GM12878 (cell line): ENCODE results near the gene ZNF79. TPM values are rescaled to one million over a fixed set of nuclear protein-coding genes. Genes with fewer than 3 reads are reported as not detected.
A peak's percentile ranks its signal among the peaks of the same experiment; 100 is the strongest.

ENCODE experiments used
- DPF2 ChIP-seq: fragments of 450-650 bp; IDR thresholded peaks from 2 replicates; pipeline ENCODE4 v1.6.1; 2017; ENCODE audit warnings: mild to moderate bottlenecking
- EED ChIP-seq: sonication (generic); IDR thresholded peaks from 2 replicates; pipeline ENCODE4 v1.6.1; 2016; ENCODE audit warnings: antibody characterized with exemption, low read depth
- GATAD2B ChIP-seq: fragments of 450-650 bp; conservative IDR thresholded peaks from 2 replicates; pipeline ENCODE4 v1.6.1; 2017; ENCODE audit warnings: low read depth, mild to moderate bottlenecking, moderate library complexity
- LARP7 ChIP-seq: fragments of 450-650 bp; IDR thresholded peaks from 2 replicates; pipeline ENCODE4 v1.6.1; 2017; ENCODE audit warnings: mild to moderate bottlenecking
- NBN ChIP-seq: fragments of 450-650 bp; IDR thresholded peaks from 2 replicates; pipeline ENCODE4 v1.6.1; 2016
- PAX5 ChIP-seq: IDR thresholded peaks from 2 replicates; pipeline ENCODE4 v1.6.1; 2011; ENCODE audit warnings: low read depth, low read length, borderline replicate concordance
- POLR2A ChIP-seq: IDR thresholded peaks from 2 replicates; pipeline ENCODE4 v1.6.1; 2011; ENCODE audit warnings: low read depth, mild to moderate bottlenecking, low read length
- RAD51 ChIP-seq: fragments of 450-650 bp; IDR thresholded peaks from 2 replicates; pipeline ENCODE4 v1.6.1; 2016; ENCODE audit warnings: moderate library complexity, mild to moderate bottlenecking, inconsistent platforms
- RB1 ChIP-seq: fragments of 450-650 bp; formaldehyde crosslinking; IDR thresholded peaks from 2 replicates; pipeline ENCODE4 v1.6.1; 2017; ENCODE audit warnings: mild to moderate bottlenecking, borderline replicate concordance
- TCF12 ChIP-seq: IDR thresholded peaks from 2 replicates; pipeline ENCODE4 v1.6.1; 2011; ENCODE audit warnings: low read depth, mild to moderate bottlenecking, low read length
- ZNF207 ChIP-seq: fragments of 450-650 bp; IDR thresholded peaks from 2 replicates; pipeline ENCODE4 v1.6.1; 2014; ENCODE audit warnings: antibody characterized with exemption, mild to moderate bottlenecking, borderline replicate concordance
- polyA plus RNA-seq, 11 experiments: library from polyadenylated mRNA; depleted of rRNA in 4 of 11; unstranded in 6 of 11; stranded (reverse) in 5 of 11; fragments of >200 nt; fragmentation: Nextera tagmentation in 4 of 11; fragmentation: Illumina TruSeq in 1 of 11; extraction: Ambion mirVana in 4 of 11; extraction: Trizol in 1 of 11; gene quantifications; 1 replicate in 1 of 11; 2 replicates in 10 of 11; pipeline versions ENCODE4 v1.2.1 to v1.2.3, GENCODE V29; 2011 to 2016; ENCODE audit warnings: inconsistent platforms in 2 of 11, missing spikeins in 2 of 11, low read depth in 1 of 11
- total RNA-seq, 4 experiments: library from RNA; depleted of rRNA in 3 of 4; stranded (reverse); fragments of >200 nt in 3 of 4; fragmentation: Illumina TruSeq in 1 of 4; extraction: Trizol in 1 of 4; gene quantifications; 2 replicates each; pipeline versions ENCODE4 v1.2.1 to v1.2.3, GENCODE V29; 2013 to 2021
- TF ChIP-seq, protein P1 (sequence below): fragments of 450-650 bp; conservative IDR thresholded peaks from 2 replicates; pipeline ENCODE4 v1.6.1; 2017; ENCODE audit warnings: mild to moderate bottlenecking, moderate library complexity
- TF ChIP-seq, protein P2 (sequence below): IDR thresholded peaks from 2 replicates; pipeline ENCODE4 v1.6.1; 2011; ENCODE audit warnings: borderline replicate concordance, low read depth, mild to moderate bottlenecking, moderate library complexity, low read length; ENCODE audit not compliant: insufficient read depth, poor library complexity, severe bottlenecking
- TF ChIP-seq, protein P3 (sequence below): IDR thresholded peaks from 2 replicates; pipeline ENCODE4 v1.6.1; 2011; ENCODE audit warnings: low read depth, low read length, improper control_type of control experiment, borderline replicate concordance
- TF ChIP-seq, protein P4 (sequence below): IDR thresholded peaks from 2 replicates; pipeline ENCODE4 v1.6.1; 2012; ENCODE audit warnings: low read depth, low read length, improper control_type of control experiment
- TF ChIP-seq, protein P5 (sequence below): fragments of 450-650 bp; IDR thresholded peaks from 2 replicates; pipeline ENCODE4 v1.6.1; 2017; ENCODE audit warnings: mild to moderate bottlenecking, moderate library complexity
- TF ChIP-seq, protein P6 (sequence below): IDR thresholded peaks from 2 replicates; pipeline ENCODE4 v1.6.1; 2012; ENCODE audit warnings: low read length, inconsistent platforms

ZNF79 gene
- total and polyA plus RNA-seq, 10 of the 15 experiments (the other 5 are each of a cell fraction or from before 2014, with no cell fraction given): 1.8 to 14.1 (median 11.7) TPM

DNA sequence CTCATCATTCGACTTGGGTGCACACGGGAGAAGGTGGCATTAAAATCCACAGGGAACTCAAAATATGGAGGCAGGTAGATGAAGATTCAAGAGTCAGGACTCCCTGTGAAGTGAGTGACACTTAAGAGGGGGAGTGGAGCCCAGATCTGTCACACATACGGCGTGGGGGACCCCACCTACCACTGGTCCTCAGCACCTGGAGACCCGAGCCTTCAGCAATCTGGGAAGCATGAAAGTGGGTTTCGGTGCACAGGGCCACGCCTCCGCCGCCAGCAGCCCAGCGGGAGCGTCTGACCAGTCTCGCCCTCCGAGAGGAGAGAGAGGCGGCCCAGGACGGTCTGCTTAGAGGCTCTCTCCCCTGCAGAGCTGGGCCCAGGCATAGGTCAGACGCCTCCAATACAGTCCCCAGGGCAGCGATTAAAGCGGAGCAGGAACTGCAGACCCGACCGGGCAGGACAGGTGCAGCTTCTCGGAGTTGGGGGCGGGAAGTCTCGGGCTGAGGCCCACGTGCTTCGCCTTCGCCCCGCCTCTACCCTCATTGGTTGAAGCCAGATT, 27.9 kb upstream of the ZNF79 start (continued):
- TF ChIP-seq, protein P1, sequence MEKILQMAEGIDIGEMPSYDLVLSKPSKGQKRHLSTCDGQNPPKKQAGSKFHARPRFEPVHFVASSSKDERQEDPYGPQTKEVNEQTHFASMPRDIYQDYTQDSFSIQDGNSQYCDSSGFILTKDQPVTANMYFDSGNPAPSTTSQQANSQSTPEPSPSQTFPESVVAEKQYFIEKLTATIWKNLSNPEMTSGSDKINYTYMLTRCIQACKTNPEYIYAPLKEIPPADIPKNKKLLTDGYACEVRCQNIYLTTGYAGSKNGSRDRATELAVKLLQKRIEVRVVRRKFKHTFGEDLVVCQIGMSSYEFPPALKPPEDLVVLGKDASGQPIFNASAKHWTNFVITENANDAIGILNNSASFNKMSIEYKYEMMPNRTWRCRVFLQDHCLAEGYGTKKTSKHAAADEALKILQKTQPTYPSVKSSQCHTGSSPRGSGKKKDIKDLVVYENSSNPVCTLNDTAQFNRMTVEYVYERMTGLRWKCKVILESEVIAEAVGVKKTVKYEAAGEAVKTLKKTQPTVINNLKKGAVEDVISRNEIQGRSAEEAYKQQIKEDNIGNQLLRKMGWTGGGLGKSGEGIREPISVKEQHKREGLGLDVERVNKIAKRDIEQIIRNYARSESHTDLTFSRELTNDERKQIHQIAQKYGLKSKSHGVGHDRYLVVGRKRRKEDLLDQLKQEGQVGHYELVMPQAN: peak; percentile 87
- TF ChIP-seq EED (no peak), DPF2 (0 out of 2 replicates have a peak, but pooled peaks have one; percentile 33), TCF12 (peak; percentile 80; the same call in 1 of the 2 replicates), GATAD2B (0 out of 2 replicates have a peak, but pooled peaks have one; percentile 17), RAD51 (peak; percentile 90), POLR2A (peak; percentile 43; the same call in 1 of the 2 replicates), LARP7 (peak; percentile 71), RB1 (peak; percentile 75; the same call in 1 of the 2 replicates), PAX5 (0 out of 2 replicates have a peak, but pooled peaks have one; percentile 5), ZNF207 (peak; percentile 73; the same call in 1 of the 2 replicates), NBN (peak; percentile 63; the same call in 1 of the 2 replicates)
- TF ChIP-seq, protein P2, sequence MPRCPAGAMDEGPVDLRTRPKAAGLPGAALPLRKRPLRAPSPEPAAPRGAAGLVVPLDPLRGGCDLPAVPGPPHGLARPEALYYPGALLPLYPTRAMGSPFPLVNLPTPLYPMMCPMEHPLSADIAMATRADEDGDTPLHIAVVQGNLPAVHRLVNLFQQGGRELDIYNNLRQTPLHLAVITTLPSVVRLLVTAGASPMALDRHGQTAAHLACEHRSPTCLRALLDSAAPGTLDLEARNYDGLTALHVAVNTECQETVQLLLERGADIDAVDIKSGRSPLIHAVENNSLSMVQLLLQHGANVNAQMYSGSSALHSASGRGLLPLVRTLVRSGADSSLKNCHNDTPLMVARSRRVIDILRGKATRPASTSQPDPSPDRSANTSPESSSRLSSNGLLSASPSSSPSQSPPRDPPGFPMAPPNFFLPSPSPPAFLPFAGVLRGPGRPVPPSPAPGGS: no peak
- TF ChIP-seq, protein P3, sequence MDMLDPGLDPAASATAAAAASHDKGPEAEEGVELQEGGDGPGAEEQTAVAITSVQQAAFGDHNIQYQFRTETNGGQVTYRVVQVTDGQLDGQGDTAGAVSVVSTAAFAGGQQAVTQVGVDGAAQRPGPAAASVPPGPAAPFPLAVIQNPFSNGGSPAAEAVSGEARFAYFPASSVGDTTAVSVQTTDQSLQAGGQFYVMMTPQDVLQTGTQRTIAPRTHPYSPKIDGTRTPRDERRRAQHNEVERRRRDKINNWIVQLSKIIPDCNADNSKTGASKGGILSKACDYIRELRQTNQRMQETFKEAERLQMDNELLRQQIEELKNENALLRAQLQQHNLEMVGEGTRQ: peak; percentile 76
- TF ChIP-seq, protein P4, sequence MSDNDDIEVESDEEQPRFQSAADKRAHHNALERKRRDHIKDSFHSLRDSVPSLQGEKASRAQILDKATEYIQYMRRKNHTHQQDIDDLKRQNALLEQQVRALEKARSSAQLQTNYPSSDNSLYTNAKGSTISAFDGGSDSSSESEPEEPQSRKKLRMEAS: peak; percentile 92
- TF ChIP-seq, protein P5, sequence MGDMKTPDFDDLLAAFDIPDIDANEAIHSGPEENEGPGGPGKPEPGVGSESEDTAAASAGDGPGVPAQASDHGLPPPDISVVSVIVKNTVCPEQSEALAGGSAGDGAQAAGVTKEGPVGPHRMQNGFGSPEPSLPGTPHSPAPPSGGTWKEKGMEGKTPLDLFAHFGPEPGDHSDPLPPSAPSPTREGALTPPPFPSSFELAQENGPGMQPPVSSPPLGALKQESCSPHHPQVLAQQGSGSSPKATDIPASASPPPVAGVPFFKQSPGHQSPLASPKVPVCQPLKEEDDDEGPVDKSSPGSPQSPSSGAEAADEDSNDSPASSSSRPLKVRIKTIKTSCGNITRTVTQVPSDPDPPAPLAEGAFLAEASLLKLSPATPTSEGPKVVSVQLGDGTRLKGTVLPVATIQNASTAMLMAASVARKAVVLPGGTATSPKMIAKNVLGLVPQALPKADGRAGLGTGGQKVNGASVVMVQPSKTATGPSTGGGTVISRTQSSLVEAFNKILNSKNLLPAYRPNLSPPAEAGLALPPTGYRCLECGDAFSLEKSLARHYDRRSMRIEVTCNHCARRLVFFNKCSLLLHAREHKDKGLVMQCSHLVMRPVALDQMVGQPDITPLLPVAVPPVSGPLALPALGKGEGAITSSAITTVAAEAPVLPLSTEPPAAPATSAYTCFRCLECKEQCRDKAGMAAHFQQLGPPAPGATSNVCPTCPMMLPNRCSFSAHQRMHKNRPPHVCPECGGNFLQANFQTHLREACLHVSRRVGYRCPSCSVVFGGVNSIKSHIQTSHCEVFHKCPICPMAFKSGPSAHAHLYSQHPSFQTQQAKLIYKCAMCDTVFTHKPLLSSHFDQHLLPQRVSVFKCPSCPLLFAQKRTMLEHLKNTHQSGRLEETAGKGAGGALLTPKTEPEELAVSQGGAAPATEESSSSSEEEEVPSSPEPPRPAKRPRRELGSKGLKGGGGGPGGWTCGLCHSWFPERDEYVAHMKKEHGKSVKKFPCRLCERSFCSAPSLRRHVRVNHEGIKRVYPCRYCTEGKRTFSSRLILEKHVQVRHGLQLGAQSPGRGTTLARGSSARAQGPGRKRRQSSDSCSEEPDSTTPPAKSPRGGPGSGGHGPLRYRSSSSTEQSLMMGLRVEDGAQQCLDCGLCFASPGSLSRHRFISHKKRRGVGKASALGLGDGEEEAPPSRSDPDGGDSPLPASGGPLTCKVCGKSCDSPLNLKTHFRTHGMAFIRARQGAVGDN: peak; percentile 37
- TF ChIP-seq, protein P6, sequence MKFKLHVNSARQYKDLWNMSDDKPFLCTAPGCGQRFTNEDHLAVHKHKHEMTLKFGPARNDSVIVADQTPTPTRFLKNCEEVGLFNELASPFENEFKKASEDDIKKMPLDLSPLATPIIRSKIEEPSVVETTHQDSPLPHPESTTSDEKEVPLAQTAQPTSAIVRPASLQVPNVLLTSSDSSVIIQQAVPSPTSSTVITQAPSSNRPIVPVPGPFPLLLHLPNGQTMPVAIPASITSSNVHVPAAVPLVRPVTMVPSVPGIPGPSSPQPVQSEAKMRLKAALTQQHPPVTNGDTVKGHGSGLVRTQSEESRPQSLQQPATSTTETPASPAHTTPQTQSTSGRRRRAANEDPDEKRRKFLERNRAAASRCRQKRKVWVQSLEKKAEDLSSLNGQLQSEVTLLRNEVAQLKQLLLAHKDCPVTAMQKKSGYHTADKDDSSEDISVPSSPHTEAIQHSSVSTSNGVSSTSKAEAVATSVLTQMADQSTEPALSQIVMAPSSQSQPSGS: no peak
